Germinal center (tissue), 1 donor: ENCODE measurements around the gene NEK3.
"Not testable (repeated sequence)": the region's sequence is repeated elsewhere in the genome, so short reads cannot be mapped to it uniquely, and the experiment has no call there.

Source experiments
- DNase-seq: peaks from one replicate; pipeline ENCODE4 v3.0.0; 2012; ENCODE audit warnings: mixed read lengths, low spot score

Gene NEK3

DNA sequence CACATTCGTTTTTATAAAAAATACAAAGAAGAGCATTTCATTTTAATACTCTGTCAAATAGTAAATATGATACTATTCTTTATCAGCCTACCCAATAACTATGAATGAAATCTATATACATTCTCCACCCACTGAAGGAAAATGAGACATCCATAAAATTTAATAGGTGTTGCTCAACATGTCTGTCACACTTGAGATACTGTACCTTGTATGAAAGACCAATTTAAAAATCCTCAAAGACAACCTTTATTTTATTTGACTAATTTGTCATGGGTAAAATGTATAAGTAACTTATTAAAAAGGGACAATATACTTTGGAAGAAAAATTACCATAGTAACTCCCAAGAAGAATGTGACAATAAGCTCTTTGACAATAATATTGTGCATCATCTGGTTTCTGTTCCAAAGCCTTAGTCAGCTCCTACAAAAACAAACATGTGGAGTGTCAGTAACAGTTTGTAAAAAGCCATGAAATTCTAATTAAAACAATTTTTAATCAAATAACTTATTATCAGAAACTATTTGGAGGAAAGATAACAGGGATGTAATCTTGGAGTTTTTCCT lies 11.5 kb upstream of the NEK3 start:
- DNase-seq, result not testable (repeated sequence)

DNA sequence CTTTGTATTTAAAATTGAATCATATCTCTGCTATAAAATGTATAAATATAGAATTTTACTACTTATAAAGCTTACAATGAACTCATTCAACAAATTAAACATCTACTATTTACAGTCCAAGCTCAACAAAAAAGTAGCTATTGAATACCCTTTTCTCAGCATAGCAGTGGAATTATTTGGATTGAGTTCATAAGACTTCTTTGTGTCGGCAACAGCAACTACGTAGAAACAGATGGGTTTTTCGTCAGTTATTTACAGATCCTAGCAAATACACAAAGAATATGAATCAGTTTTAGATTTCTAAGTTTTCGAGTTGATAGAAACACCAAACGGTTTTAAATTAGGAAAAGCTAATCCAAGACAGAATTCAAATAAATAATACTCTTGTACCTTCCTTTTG lies 10.4 kb upstream of the NEK3 start:
- DNase-seq, result no peak

DNA sequence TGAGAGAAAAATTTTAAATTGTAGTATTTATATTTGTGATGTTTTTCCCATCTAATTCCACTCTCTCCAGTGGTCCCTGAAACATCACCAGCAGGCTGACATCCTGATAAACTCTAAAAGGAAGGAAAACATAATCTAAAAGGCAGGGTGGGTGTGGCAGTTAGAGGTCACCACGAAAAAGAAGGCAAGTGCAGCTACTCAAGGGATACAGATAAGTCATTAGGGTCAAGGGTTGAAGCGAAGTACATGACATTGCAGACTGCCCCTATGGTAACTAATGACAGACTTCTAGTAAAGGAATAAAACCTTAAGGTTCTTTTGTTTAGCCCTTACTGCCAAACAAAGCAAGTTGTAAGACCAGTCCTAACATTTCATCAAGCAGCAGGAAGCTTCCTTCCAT lies 6.0 kb upstream of the NEK3 start:
- no peak for DNase-seq

DNA sequence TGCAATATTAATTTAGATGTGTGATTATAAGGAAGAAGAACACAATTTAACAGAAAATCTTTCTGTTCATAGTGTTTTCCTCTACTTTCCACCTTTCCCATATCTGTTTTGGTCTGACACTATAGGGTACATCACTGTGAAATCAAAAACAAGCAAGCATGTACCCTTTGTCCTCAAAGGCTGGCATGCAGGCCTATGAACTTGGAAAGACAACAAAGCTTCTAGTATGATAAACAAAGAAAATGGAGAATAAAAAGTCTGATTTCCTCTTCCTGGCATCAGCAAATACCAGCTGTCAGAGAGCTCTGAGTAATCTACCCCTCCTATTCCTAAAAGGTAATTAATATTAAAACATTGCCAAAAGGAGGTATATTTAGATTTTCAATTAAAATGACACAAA lies 5.6 kb upstream of the NEK3 start:
- DNase-seq, result no peak

DNA sequence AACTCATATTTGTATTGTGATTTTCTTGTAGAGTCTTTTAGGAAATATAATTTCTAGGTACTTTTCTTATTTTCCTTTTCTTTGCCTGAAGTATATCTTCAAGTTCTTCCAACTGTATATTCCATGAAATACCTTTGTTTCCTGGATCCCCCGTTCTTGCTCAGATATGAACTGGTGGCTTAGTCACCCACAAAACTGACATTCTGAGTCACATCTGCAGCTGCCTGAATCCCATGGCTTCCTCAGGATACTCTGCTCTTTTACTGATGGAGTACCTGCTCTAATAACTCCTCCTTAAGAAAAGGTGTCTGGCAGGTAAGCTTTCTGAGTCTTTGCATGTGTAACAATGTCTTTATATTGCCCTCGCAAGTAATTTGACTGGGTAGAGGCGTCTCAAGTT lies 4.5 kb upstream of the NEK3 start:
- DNase-seq, result not testable (repeated sequence)

DNA sequence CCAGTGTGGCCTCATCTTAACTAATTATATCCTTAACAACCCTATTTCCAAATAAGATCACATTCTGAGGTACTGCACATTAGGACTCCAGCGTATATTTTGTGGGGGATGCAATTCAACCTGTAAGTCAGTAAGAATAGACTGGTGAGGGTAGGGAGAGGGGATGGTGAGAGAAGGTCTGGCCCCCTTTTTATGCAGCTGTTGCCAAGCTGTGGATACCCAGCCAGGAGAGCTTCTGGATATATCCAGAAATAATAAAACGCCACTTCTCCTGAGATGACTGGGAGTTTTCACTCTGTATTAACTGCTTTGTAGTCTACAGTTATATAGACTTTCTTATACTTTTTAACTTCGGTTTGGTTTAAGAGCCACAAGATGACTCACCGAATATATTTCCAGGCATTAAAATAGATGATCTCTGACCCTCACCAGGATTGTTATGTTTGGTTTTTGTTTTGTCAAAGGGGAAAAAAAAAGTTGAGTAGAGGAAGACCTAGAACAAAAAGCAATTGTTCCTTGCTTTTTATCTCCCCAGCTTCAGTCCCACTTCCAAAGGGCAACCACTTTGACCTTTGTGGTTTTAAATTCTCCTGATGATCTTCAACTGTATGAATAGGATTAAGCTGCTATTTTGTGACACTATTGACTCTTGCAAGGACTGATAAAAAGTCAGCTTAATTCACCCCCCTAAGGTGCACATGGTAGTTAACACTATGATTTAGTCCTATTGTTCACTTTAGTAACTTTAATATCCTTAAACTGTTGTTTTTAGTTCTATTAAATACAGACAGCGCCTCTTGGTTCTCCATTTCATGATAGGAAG lies 3.1 kb upstream of the NEK3 start:
- no peak for DNase-seq

DNA sequence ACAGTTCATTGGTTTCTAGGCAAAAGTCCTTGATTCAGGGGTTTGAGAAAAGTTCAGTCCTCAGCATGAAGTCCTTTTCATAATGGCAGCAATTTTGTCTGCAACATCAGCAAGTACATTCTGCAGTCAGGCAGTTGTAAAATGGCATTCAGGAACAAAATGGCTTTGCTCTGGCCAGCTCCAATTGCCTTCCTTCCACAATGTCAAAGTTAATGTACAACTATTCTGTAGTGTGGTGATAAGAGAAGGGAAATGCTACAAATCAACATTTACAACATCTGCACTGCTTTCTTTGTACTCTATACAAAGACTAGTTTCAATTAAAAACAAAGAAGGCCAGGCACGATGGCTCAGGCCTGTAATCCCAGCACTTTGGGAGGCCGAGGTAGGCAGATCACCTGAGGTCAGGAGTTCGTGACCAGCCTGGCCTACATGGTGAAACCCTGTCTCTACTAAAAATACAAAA lies 1.8 kb upstream of the NEK3 start:
- DNase-seq, result no peak

DNA sequence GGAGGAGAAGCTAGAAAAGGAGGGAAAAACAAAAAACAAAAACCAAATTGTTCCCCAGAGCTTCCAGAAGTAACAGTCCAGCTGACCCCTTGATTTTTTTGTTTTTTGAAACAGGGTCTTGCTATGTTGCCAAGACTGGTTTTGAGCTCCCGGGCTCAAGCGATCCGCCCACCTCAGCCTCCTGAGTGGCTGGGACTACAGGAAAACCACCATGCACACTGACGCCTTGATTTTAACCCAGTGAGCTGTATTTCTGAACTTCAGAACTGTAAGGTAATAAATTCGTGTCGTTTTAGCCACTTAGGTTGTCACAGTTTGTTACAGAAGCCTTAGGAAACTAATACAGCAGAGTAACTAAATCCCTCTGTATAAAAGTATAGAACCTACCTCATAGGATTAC lies 1.1 kb upstream of the NEK3 start:
- DNase-seq, result no peak

DNA sequence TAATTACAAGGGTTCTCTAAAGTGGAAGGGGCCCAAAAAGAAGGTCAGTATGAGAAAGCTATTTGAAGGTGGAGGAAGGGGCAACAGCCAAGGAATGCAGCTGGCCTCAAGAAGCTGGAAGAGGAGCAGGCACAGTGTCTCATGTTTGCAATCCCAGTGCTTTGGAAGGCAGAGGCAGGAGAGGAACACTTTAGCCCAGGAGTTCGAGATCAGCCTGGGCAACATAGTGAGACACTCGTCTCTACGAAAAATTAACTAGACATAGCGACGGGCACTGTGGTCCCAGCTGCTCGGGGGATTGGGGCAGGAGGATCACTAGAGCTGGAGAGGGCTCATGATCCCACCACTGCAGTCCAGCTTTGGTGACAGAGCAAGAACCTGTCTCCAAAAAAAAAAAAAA lies 656 bp upstream of the NEK3 start:
- DNase-seq, result no peak

DNA sequence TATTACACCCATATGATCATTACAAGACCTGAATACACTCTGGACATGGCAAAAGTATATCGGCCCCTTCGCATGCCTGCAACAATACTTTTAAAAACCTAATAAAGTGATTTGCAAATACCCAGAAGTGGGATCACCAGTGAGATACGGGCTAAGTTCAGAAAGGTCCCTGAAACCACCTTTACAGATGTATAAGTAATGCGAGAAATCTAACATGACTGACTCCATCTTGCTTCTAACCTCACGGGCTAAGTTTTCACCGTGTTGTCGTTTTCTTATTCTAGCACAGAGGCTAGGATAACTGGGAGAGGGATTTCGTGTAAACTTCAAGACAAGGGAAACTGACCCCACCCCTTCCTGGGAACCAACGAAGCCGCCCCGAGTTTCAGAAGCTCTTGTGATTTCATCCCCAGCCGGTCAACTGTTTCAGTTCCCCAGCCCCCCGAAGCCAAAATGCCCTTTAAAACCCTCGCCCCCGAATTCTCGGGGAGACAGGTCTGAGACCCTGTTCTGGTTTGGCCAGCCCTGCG lies 703 bp downstream of the NEK3 start:
- DNase-seq, result no peak

DNA sequence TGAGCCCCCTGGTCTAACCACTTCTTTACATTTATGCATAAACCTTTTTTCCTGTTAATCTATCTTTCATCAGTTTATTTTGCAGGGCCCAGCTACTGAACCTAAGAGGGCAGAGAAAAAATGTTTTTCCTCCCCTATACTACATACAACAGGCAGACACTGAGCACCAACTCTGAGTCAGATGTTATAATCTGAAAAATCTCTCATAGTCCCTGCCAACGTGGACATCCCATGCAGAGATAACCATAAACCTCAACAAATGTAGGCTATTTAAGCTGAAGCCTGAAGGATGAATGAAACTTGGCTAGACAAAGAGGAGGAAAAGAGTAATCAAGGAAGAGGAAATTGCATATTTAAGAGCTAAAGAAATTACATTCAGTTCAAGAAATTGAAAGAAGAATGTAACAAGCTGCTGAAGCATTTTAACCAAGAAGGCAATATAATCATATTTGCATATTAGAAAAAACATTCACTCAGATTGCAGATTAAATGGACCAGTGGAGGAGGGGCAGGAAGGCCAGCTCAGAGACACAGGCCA lies 2.6 kb downstream of the NEK3 start:
- no peak for DNase-seq

DNA sequence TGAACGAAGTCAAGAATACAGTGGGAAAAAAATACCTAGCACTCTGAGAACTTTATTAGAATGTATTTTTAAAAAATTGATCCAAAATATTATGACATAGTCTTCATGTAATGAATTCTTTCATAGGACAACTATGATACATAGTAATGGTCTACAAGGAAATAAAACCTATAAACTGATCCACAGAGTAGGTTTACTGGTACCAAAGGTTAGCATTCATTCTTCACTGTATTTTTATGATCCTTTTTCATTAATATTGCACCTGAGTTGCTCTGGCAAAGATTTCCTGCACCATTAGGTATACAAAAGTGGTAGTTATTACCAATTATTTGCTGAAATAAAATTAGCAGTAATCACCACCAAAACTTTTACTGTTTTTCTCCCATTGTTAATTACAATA lies 4.2 kb downstream of the NEK3 start:
- no peak for DNase-seq

DNA sequence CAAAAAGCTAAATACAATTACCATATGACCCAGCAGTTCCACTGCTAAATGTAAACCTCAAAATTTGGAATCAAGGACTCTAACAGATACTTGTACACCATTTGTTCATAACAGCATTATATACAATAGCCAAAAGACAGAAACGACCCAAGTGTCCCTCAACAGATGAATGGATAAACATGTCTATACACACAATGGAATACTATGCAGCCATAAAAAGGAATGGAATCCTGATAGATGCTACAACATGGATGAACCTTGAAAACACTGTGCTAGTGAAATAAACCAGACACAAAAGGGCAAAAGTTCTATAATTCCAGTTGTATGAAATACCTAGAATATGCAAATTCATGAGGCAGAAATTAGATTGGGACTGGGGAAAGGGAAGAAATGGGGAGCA lies 12.2 kb downstream of the NEK3 start:
- no peak for DNase-seq

DNA sequence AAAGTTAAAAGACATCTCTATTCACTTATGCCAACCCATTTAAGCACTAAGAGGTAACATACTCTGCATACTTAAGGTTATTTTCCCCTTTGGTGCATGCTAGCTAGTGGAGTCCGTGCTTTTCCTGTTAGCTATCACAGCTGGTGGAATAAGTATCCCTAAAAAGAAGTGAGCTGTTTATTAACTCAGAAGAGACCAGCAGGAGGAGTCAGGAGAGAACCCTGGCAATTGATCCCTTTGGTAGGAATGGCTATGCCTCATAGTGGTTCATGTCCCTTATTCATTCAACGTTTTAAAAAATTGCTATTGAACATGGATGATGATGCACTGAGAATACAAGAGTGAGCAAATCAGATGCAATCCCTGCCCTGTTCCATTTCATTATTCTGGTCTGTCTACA lies 18.1 kb downstream of the NEK3 start:
- no peak for DNase-seq

DNA sequence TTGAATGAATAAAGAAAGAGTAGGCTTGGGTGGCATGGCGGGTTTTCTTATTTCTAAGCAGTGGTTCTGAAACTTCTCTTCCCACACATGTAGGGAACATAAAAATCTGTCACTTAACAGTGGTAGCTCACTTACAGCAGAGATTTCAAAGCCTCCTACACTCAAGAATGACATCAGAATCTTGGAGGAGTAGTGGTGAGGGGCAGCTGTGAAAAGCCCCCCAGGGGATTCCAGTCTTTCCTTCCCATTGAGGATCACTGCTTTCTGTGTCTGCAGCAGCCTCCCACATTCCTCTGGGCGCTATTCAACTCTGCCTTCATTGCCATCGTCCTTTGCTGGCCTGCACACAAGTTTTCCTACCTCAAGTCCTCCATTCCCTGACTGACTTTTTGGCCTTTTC lies 21.9 kb downstream of the NEK3 start:
- DNase-seq, result no peak

DNA sequence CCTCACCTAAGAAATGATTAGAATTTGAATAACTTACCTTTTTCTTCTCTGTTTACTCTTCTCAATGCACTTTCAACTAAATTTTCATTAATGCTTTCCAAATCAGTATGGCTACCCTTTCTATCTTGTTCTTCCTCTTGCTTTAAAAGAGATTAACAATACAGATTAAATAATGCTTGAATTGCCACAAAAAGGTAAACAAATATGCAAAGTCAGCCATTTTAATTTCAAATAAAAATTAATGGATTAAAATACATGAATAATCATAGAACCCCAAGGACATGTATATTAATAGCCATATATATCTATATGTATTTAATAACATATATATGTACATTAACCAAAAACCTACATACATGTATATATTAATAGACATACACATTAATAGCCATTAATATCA lies 22.6 kb downstream of the NEK3 start:
- no peak for DNase-seq

DNA sequence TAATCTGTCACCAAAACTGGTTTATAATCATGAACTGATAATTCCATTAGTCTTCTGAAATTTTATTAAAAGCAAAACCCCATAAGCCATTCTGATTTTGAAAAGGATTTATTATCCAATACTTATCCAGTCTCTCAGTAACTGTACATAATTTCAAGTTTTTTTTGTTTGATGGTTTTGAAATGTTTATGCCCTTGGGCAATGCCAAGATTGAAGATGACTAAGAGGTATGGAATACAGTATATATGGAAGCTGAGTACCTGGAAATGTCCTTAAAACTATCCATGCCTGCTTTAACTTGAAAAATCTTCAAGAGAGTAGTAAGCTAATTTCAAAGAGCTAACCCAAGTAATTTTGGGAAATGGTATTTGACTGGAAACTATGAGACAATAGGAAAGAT lies 28.8 kb downstream of the NEK3 start:
- no peak for DNase-seq

DNA sequence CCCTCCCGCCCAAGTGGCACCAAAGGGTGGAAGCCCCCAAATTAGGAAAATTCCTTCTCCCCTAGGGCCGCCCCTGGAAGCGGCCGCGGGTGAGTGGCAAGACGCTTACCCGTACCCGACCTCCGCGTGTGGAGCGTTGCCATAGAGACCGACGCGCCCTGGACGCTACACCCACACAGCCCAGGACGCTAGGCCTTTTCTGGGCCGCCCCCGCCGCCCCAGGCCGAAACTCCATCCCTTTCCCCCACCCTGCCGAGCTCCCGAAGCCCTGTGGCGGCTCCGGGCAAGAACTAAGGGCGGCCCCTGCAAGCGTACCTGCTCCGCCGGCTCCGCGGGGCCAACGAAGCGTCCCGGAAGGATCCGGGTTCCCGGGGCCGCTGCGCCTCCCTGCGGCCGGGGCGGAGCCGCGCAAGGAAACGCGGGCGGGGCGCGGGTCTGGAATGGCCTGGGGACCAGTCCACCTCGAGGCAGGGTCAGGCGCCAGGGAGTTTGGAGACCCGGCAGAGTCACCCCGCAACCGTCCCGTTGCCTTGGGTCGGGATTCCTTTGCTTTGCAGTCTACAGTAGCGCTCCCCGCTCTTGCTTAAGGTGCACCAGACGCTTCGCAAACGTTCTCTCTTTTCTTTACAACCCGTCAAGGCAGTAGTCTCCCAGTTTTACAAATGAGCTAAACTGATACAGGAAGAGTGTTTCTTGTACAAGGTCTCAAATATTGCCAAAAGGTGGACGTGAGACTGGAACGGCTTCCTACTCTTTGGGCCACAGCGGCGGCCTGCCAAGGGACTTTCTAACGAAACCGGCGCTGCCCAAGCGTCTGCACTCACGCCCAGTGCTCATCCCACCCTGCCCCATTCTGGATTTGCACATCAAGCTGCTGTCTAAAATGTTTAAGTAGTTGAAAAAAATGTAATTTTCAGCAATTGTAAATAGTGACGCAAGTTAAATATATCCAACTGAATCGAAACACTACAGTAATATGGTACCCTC lies 30.4 kb downstream of the NEK3 start, which contains the start of gene NEK5:
Gene NEK5, minus strand, starts transcription at position 360 of the 987 bp plus-strand sequence. CDS start 1,591 bp downstream, outside the sequence.
- peak; percentile 72 for DNase-seq

DNA sequence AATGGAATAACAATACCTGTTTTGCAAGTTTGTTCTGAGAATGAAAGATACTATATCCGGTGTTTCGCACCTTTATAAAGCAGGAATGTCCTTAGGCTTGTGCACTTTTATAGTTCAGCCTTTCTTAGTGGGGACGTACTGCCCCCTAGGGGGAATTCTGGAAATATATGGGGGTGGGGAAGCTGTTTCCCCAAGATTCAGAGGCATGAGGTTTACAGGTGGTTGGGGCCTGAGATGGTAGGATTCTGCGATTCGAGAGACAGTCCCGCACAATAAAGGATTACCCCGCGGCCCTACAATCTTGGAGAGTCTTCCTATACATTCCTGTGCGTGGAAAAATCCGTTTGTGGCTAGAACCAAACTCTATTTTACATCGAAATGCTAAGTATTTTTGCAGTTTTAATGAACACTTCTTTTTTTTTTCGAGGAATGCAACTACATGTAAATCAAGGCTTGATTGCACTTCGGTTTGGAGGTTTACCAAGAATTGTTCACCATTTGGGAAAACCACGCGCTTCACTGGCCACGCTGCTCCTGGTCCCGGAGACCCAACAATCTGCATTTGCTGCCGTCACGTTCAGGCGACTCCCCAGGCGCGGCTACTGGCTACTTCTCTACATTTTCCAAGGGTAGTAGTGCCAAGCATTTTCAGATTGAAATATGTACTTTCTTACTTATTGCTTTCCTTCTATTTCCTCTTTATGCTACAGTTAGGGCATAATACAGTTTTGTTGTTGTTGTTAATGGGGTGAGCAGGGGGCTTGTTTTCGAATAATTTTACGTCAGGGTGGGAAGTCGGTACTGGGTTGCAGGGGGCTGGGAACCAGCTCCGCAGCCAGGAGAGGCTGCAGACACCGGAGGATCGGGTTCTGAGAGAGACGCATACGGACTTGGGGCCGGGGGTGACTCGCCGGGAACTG lies 31.4 kb downstream of the NEK3 start:
- DNase-seq, result peak; percentile 65

DNA sequence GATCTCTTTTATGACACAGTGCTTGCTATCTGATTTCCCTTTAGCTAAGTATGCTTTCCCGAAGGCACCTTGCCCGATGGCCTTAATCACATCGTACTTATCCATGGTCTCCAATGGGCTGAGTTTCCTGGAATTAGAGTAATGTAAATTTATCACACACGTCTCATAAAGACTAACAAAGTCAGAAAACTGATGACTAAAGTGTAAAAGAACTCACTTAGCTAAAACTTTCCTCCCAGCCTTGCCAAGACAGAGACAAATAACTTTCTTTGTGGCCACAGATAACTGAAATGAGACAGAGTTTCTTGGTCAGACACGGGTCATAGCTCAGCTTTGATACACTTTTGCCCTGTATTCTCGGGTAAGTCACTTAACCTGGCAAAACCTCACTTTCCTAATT lies 32.0 kb downstream of the NEK3 start:
- DNase-seq, result no peak

DNA sequence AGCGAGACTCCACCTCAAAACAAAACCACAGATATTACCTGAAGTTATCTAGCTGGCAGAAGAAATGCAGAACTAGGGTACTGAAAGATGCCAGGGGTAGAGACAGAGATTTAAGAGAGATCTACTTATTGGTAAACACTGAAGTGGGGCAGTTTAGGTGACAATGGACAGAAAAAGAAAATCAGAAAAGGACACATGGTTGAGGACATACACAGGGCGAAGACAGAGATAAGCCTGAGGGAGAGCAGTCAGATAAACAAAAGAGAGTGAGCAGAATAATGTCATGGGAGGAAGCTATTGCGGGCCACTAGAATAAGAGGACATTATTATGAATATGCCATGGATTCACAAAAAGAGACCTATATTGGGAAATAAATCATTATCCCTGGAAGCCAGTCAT lies 33.9 kb downstream of the NEK3 start:
- DNase-seq, result no peak
